NT2/D1 (cell line): Measurements from ENCODE around the gene CLDN5.

Experiments used
- DNase-seq: peaks from one replicate; pipeline ENCODE4 v3.0.0-alpha.2; 2011; ENCODE audit warnings: low read depth, low spot score
- H3K27me3 ChIP-seq: 2 replicates; pipeline ENCODE4 v1.6.0; 2011; ENCODE audit warnings: mild to moderate bottlenecking; ENCODE audit not compliant: insufficient read length, insufficient read depth
- H3K36me3 ChIP-seq: 2 replicates; pipeline ENCODE4 v1.6.1; 2011; ENCODE audit warnings: mild to moderate bottlenecking, low read length, mixed read lengths; ENCODE audit not compliant: insufficient read depth, insufficient read length
- H3K4me1 ChIP-seq: 2 replicates; pipeline ENCODE4 v1.5.1; 2011; ENCODE audit not compliant: insufficient read depth, insufficient read length
- H3K4me3 ChIP-seq: 2 replicates; pipeline ENCODE4 v1.5.1; 2011; ENCODE audit warnings: low read depth; ENCODE audit not compliant: insufficient read length
- H3K9ac ChIP-seq: 2 replicates; pipeline ENCODE4 v1.6.0; 2011; ENCODE audit warnings: low read depth; ENCODE audit not compliant: insufficient read length
- H3K9me3 ChIP-seq: 2 replicates; pipeline ENCODE4 v1.5.1; 2011; ENCODE audit warnings: mild to moderate bottlenecking, low read length; ENCODE audit not compliant: insufficient read depth
- SUZ12 ChIP-seq: IDR thresholded peaks from 2 replicates; pipeline ENCODE4 v1.6.1; 2011; ENCODE audit not compliant: insufficient read length, insufficient read depth; ENCODE audit errors: extremely low read depth
- YY1 ChIP-seq: IDR thresholded peaks from 2 replicates; pipeline ENCODE4 v1.6.1; 2011; ENCODE audit not compliant: insufficient read length, insufficient read depth
- ZNF274 ChIP-seq: IDR thresholded peaks from 2 replicates; pipeline ENCODE4 v1.6.1; 2011; ENCODE audit warnings: mild to moderate bottlenecking, low read depth, low read length

Gene CLDN5

DNA sequence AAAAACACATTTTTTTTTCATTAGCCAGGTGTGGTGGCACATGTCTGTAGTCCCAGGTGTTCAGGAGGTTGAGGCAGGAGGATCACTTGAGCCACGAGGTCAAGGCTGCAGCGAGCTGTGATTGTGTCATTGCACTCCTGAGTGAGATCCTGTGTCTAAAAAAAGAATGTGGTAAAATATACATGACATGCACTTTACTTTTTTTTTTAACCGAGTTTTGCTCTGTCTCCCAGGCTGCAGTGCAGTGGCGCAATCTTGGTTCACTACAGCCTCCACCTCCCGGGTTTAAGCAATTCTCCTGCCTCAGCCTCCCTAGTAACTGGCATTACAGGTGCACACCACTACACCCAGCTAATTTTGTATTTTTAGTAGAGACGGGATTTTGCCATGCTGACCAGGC, 22.5 kb upstream of the CLDN5 start:
- Histone ChIP-seq H3K9ac (no peak overlapping the region), H3K4me1 (peaks cover 3% of the 10 kb centered on the region), H3K36me3 (no peaks in the 10 kb centered on the region), H3K27me3 (no peaks in the 10 kb centered on the region), H3K4me3 (no peak overlapping the region), H3K9me3 (no peaks in the 10 kb centered on the region)
- DNase-seq: no peak
- TF ChIP-seq SUZ12 (no peak), ZNF274 (no peak), YY1 (no peak)

DNA sequence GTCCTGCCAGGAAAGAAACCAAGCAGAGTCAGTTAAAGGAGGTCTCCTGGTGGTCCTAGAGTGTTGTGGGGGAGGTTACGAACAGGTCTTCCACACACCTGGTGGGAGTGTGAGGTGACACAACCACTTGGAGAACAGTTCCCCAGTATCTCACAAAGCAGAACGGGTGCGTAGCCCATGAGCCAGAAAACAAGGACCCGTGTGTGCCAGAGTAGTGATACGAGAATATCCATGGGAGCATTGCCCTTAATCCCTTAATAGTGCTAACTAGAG, 21.7 kb upstream of the CLDN5 start:
- no peaks in the 10 kb centered on the region for H3K27me3 ChIP-seq
- no peak overlapping the region for H3K9ac ChIP-seq
- DNase-seq: no peak
- H3K36me3 ChIP-seq: no peaks in the 10 kb centered on the region
- H3K4me1 ChIP-seq: peaks cover 3% of the 10 kb centered on the region
- no peaks in the 10 kb centered on the region for H3K9me3 ChIP-seq
- TF ChIP-seq ZNF274 (no peak), YY1 (no peak), SUZ12 (no peak)
- H3K4me3 ChIP-seq: no peak overlapping the region

DNA sequence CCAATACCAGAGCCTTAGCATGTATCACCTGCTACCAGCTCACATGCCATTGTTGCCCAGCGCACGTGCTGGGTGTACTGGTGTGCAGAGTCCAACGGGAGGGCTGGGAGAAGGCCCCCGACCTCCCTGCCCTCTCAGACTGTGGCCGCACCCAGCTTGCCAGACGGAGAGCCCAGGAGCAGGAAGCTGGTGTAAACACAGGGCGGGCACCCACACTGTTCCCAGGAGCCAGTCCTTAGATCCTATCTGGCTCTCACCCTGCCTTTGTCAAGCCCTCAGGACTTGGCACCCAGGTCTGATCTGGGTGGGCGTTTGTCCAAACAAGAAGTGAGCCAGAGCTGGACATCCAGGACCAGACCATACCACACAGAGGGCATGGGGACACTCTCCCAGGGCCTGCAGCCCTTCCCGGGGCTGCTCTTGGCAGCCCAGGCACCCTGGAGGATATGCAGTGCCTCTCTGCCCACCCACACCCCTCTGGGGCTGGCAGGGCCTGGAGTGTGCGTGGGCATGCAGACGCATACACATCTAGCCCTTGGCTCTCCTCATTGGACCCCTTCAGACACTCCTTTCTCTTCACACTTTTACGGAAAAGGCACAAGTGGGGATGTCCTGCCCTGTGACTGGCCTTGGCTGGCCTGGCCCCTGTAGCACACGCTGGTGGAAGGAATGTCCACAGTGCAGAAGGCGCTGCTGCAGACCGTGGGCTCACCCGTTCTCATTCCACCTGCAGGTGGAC, 19.9 kb upstream of the CLDN5 start:
- H3K4me3 ChIP-seq: no peak overlapping the region
- H3K27me3 ChIP-seq: no peaks in the 10 kb centered on the region
- TF ChIP-seq ZNF274: no peak
- no peak for TF ChIP-seq YY1
- TF ChIP-seq SUZ12: no peak
- no peaks in the 10 kb centered on the region for H3K36me3 ChIP-seq
- no peak overlapping the region for H3K9ac ChIP-seq
- DNase-seq: no peak
- peaks cover 3% of the 10 kb centered on the region for H3K4me1 ChIP-seq
- H3K9me3 ChIP-seq: no peaks in the 10 kb centered on the region

DNA sequence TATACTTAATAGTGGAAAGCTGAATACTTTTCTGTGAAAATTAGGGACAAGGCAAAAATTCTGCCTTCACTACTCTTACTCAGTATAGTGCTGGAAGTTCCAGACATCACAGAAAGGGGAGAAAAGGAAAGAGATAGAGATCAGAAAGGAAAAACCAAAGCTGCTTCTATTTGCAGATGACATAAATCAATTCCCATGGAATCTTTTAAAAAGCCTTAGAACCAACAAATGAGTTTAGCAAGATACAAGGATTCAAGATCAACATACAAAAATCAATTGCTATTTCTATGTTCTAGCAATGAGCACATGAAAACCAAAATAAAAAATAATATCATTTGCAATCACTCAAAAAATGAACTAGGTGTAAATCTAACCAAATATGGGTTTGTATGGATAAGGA, 16.2 kb upstream of the CLDN5 start:
- Histone ChIP-seq H3K36me3 (no peaks in the 10 kb centered on the region), H3K4me3 (no peak overlapping the region), H3K9ac (no peak overlapping the region), H3K4me1 (no peaks in the 10 kb centered on the region), H3K27me3 (no peaks in the 10 kb centered on the region), H3K9me3 (no peaks in the 10 kb centered on the region)
- no peak for TF ChIP-seq ZNF274
- TF ChIP-seq YY1: no peak
- no peak for TF ChIP-seq SUZ12
- no peak for DNase-seq

DNA sequence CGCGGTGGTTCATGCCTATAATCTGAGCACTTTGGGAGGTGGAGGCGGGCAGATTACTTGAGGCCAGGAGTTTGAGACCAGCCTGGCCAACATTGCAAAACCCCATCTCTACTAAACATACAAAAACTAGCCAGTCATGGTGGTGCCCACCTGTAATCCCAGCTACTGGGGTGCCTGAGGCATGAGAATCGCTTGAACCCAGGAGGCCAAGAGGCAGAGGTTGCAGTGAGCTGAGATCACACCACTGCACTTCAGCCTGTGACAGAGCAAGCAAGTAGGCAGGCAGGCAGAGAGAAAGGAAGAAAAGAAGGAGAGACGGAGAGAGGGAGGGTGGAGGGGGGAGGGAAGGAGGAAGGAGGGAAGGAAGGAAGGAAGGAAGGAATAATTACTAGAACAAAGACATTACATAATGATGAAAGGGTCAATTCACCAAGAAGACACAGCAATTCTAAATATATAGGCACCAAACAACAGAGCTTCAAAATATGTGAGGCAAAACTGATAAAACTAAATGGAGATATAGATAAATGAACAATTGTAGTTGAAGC, 13.8 kb upstream of the CLDN5 start:
- DNase-seq: no peak
- Histone ChIP-seq H3K9ac (no peak overlapping the region), H3K27me3 (no peaks in the 10 kb centered on the region), H3K36me3 (no peaks in the 10 kb centered on the region), H3K4me1 (no peaks in the 10 kb centered on the region), H3K9me3 (no peaks in the 10 kb centered on the region), H3K4me3 (no peak overlapping the region)
- TF ChIP-seq YY1 (no peak), SUZ12 (no peak), ZNF274 (no peak)

DNA sequence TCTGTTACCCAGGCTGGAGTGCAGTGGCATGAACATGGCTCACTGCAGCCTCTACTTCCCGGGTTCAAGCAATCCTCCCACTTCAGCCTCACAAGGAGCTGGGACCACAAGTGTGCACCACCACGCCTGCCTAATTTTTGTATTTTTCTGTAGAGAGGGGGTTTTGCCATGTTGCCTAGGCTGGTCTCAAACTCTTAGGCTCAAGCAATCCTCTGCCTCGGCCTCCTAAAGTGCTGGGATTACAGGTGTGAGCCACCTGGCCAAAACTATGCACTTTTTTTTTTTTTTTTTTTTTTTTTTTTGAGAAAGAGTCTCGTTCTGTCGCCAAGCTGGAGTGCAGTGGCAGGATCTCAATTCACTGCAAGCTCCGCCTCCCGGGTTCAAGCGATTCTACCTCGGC, 12.4 kb upstream of the CLDN5 start:
- Histone ChIP-seq H3K9ac (no peak overlapping the region), H3K4me3 (no peak overlapping the region), H3K27me3 (no peaks in the 10 kb centered on the region), H3K9me3 (no peaks in the 10 kb centered on the region), H3K4me1 (no peaks in the 10 kb centered on the region), H3K36me3 (no peaks in the 10 kb centered on the region)
- TF ChIP-seq SUZ12 (no peak), YY1 (no peak), ZNF274 (no peak)
- no peak for DNase-seq

DNA sequence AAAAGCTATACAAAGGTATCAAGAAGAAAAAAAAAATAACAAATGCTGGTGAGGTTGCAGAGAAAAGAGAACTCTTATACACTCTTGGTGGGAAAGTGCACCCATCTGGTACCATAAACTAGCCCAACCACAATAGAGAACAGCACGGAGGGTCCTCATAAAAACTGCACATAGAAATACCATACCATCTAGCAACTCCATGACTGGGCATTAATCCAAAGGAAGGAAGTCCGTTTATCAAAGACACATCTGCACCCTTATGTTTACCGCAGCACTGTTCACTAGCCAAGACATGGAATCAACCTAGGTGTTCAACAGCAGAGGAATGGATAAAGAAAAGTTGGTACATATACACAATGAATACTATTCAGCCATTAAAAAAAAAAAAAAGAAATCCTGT, 10.8 kb upstream of the CLDN5 start:
- no peaks in the 10 kb centered on the region for H3K36me3 ChIP-seq
- H3K4me1 ChIP-seq: no peaks in the 10 kb centered on the region
- no peaks in the 10 kb centered on the region for H3K9me3 ChIP-seq
- no peak overlapping the region for H3K9ac ChIP-seq
- no peak overlapping the region for H3K4me3 ChIP-seq
- no peak for DNase-seq
- TF ChIP-seq SUZ12 (no peak), ZNF274 (no peak), YY1 (no peak)
- H3K27me3 ChIP-seq: no peaks in the 10 kb centered on the region

DNA sequence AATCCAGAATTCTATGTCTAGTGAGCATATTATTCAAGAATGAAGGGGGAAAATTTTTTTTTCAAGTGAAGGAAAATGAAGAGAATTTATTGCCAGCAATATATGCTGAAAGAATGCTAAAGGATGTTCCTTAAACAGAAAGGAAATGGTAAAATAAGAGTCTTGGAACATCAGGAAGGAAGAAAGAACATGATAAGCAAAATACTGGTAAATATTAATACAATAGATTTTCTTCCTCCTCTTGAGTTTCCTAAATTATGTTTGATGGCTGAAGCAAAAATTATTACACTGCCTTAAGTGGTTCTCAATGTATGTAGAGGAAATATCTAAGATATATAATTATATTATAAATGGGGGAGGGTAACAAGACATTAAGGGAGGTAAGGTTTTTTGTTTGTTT, 9.6 kb upstream of the CLDN5 start:
- no peaks in the 10 kb centered on the region for H3K27me3 ChIP-seq

More for the DNA sequence above, 9.6 kb upstream of the CLDN5 start:
- Histone ChIP-seq H3K36me3 (no peaks in the 10 kb centered on the region), H3K9me3 (no peaks in the 10 kb centered on the region), H3K9ac (no peak overlapping the region), H3K4me1 (no peaks in the 10 kb centered on the region), H3K4me3 (no peak overlapping the region)
- TF ChIP-seq SUZ12 (no peak), YY1 (no peak), ZNF274 (no peak)
- no peak for DNase-seq
